Large intestine (tissue), 3 donors: ENCODE measurements around the gene DOCK9. TPM values are rescaled to one million over a fixed set of nuclear protein-coding genes. Genes with fewer than 3 reads are reported as not detected.
"Not testable (repeated sequence)": the region's sequence is repeated elsewhere in the genome, so short reads cannot be mapped to it uniquely, and the experiment has no call there.

Experiments used
- DNase-seq, 2 donors: peaks; one replicate each; pipeline versions ENCODE4 v3.0.0 to v3.0.0-alpha.2; 2013
- H3K27ac ChIP-seq: one replicate; pipeline ENCODE4 v1.5.1; 2013; ENCODE audit warnings: low read length
- H3K27me3 ChIP-seq: 2 replicates; pipeline ENCODE4 v1.6.1; 2013; ENCODE audit warnings: low read length; ENCODE audit not compliant: control insufficient read depth, insufficient read depth
- H3K36me3 ChIP-seq: 2 replicates; pipeline ENCODE4 v1.6.1; 2013; ENCODE audit warnings: low read length; ENCODE audit not compliant: control insufficient read depth, insufficient read depth
- H3K4me1 ChIP-seq: one replicate; pipeline ENCODE4 v1.6.1; 2013; ENCODE audit warnings: low read length; ENCODE audit not compliant: control insufficient read depth, insufficient read depth
- H3K4me3 ChIP-seq: one replicate; pipeline ENCODE4 v1.5.1; 2013; ENCODE audit warnings: low read length
- H3K9me3 ChIP-seq: one replicate; pipeline ENCODE4 v1.6.1; 2013; ENCODE audit warnings: mild to moderate bottlenecking, low read depth, low read length, moderate library complexity; ENCODE audit not compliant: control insufficient read depth
- WGBS: methylation state at CpG from one replicate; pipeline ENCODE4 v1.1.5; 2013; ENCODE audit warnings: low lambda C conversion rate; ENCODE audit not compliant: insufficient coverage; 5-methylcytosine and 5-hydroxymethylcytosine counted together
- polyA plus RNA-seq: library from polyadenylated mRNA; unstranded; fragments of 120-200 nt; gene quantifications from one replicate; pipeline ENCODE4 v1.2.1, GENCODE V29; 2013

The DOCK9 gene
- polyA plus RNA-seq, 1 donor, result 103 TPM

GRCh38 chr13:98819382-98820010, 158.4 kb downstream of the DOCK9 start:
- Histone ChIP-seq H3K4me1 (peaks cover 42% of the 10 kb centered on the region), H3K4me3 (no peak overlapping the region), H3K9me3 (no peaks in the 10 kb centered on the region), H3K27ac (peak overlapping the region; percentile 92), H3K27me3 (no peaks in the 10 kb centered on the region), H3K36me3 (peaks cover 49% of the 10 kb centered on the region)
- no peak for DNase-seq
- WGBS, result no CpG with 5 or more reads among the region's 6 CpGs

- no peak overlapping the region for H3K4me3 ChIP-seq
- DNase-seq, result no peak
Observed at GRCh38 chr13:98816406-98816805, 161.5 kb downstream of the DOCK9 start.

GRCh38 chr13:98813993-98814392, 163.9 kb downstream of the DOCK9 start:
- peak; percentile 85 to 96 for DNase-seq
- Histone ChIP-seq H3K4me1 (peaks cover 10% of the 10 kb centered on the region), H3K4me3 (no peak overlapping the region), H3K9me3 (no peaks in the 10 kb centered on the region), H3K36me3 (peaks cover 35% of the 10 kb centered on the region), H3K27me3 (no peaks in the 10 kb centered on the region), H3K27ac (peak overlapping the region; percentile 86)
- WGBS, result no CpG with 5 or more reads among the region's 3 CpGs

More at GRCh38 chr13:98816406-98816805, 161.5 kb downstream of the DOCK9 start:
- WGBS, result 98% methylated on average over 8 of the region's 12 CpGs
- Histone ChIP-seq H3K27me3 (no peaks in the 10 kb centered on the region), H3K9me3 (no peaks in the 10 kb centered on the region), H3K27ac (no peak overlapping the region), H3K4me1 (peaks cover 34% of the 10 kb centered on the region), H3K36me3 (peaks cover 35% of the 10 kb centered on the region)

GRCh38 chr13:98812186-98812790, 165.6 kb downstream of the DOCK9 start:
- H3K4me3 ChIP-seq, result not testable (repeated sequence)
- WGBS, result no CpG with 5 or more reads among the region's 5 CpGs

GRCh38 chr13:98810746-98811145, 167.1 kb downstream of the DOCK9 start:
- peaks cover 8% of the 10 kb centered on the region for H3K4me1 ChIP-seq
- H3K36me3 ChIP-seq, result peaks cover 35% of the 10 kb centered on the region
- DNase-seq, result no peak
- no peaks in the 10 kb centered on the region for H3K9me3 ChIP-seq
- H3K4me3 ChIP-seq, result no peak overlapping the region
- no CpG with 5 or more reads among the region's 1 CpG for WGBS
- H3K27ac ChIP-seq, result no peak overlapping the region
- no peaks in the 10 kb centered on the region for H3K27me3 ChIP-seq

More at GRCh38 chr13:98812186-98812790, 165.6 kb downstream of the DOCK9 start:
- H3K4me1 ChIP-seq, DNase-seq, H3K27me3 ChIP-seq, H3K27ac ChIP-seq, H3K9me3 ChIP-seq: not testable (repeated sequence)
- H3K36me3 ChIP-seq, result peaks cover 38% of the 10 kb centered on the region

- peaks cover 42% of the 10 kb centered on the region for H3K36me3 ChIP-seq
- peaks cover 7% of the 10 kb centered on the region for H3K4me1 ChIP-seq
- 93% methylated on average over 3 of the region's 11 CpGs for WGBS
- no peak for DNase-seq
- H3K27ac ChIP-seq, result no peak overlapping the region
- no peaks in the 10 kb centered on the region for H3K9me3 ChIP-seq
- no peaks in the 10 kb centered on the region for H3K27me3 ChIP-seq
- no peak overlapping the region for H3K4me3 ChIP-seq
Observed at GRCh38 chr13:98809345-98809777, 168.5 kb downstream of the DOCK9 start.

GRCh38 chr13:98807774-98808173, 170.1 kb downstream of the DOCK9 start:
- Histone ChIP-seq H3K36me3 (peaks cover 47% of the 10 kb centered on the region), H3K4me1 (peaks cover 18% of the 10 kb centered on the region), H3K27me3 (no peaks in the 10 kb centered on the region), H3K4me3 (no peak overlapping the region), H3K27ac (no peak overlapping the region), H3K9me3 (no peaks in the 10 kb centered on the region)
- WGBS, result no CpG with 5 or more reads among the region's 3 CpGs
- no peak for DNase-seq

GRCh38 chr13:98804336-98804855, 173.5 kb downstream of the DOCK9 start:
- peaks cover 30% of the 10 kb centered on the region for H3K4me1 ChIP-seq
- WGBS, result no CpG with 5 or more reads among the region's 9 CpGs
- H3K9me3 ChIP-seq, result no peaks in the 10 kb centered on the region
- peak in 1 of 2 donors; percentile 72 for DNase-seq
- H3K4me3 ChIP-seq, result no peak overlapping the region
- H3K36me3 ChIP-seq, result peaks cover 50% of the 10 kb centered on the region
- peak overlapping the region; percentile 94 for H3K27ac ChIP-seq
- H3K27me3 ChIP-seq, result no peaks in the 10 kb centered on the region

- peak in 1 of 2 donors; percentile 51 for DNase-seq
- Histone ChIP-seq H3K27me3 (no peaks in the 10 kb centered on the region), H3K27ac (peak overlapping the region; percentile 94), H3K36me3 (peaks cover 48% of the 10 kb centered on the region), H3K4me1 (peaks cover 30% of the 10 kb centered on the region), H3K4me3 (no peak overlapping the region), H3K9me3 (no peaks in the 10 kb centered on the region)
- 29% methylated on average over 3 of the region's 10 CpGs for WGBS
Observed at GRCh38 chr13:98803921-98804320, 173.9 kb downstream of the DOCK9 start.

GRCh38 chr13:98803111-98803561, 174.7 kb downstream of the DOCK9 start:
- no peak overlapping the region for H3K4me3 ChIP-seq
- no peaks in the 10 kb centered on the region for H3K9me3 ChIP-seq
- H3K27me3 ChIP-seq, result no peaks in the 10 kb centered on the region
- H3K27ac ChIP-seq, result peak overlapping the region; percentile 94
- no CpG with 5 or more reads among the region's 7 CpGs for WGBS
- H3K4me1 ChIP-seq, result peaks cover 30% of the 10 kb centered on the region
- H3K36me3 ChIP-seq, result peaks cover 55% of the 10 kb centered on the region
- DNase-seq, result peak; percentile 78 to 93
